ENCODE measurements around the gene SECISBP2.

The SECISBP2 gene

DNA sequence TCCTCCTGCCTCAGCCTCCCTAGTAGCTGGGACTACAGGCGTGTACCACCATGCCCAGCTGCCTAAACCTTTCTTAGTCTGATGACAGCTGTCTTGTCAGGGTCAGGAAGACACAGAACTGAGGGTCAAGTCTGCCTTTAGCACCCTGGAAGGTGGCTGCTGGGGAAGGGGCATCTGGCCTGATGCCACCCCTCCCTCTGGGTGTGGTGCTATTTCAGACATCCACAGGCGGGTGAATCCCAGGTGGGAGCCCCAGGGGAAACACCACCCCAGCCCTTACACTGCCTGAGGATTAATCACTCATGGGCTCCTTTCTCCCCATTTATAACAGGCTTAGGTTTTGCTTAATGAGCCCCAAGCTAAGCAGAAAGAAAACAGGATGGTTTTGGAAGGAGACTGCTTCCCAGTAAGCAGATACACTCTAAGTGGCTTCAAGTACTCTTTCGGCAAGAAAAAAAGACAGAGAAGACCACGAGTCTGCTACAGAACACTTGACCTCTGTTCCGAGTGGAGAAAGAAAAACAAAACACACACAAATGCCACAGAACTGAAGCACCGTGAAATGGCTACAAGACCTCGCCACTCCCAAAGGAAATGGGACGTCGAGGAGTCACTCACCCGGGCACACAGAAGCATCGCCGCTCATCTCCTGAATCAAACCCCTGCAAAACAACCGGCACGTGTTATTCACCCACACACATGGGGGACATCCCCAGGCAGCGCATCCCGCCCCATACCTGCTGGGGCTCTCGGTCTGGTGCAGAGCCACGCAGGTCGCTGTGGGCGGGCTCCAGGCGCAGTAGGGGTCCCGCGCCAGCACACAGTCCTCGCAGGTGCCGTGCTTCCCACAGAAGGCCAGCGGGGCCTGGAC is 62.4 kb downstream of the SECISBP2 start:
- Histone ChIP-seq H3K36me3 (ENCODE audit: insufficient read depth, low read length) (no peaks in the 10 kb centered on the region), H3K27me3 (ENCODE audit: insufficient read depth, low read length) (peaks cover 3% of the 10 kb centered on the region; the same call in 1 of the 2 replicates), H2AFZ (ENCODE audit: low read length, unreplicated experiment) (no peak overlapping the region), H3K4me3 (ENCODE audit: low read depth, low read length) (no peak overlapping the region), H3K79me2 (ENCODE audit: control insufficient read depth, insufficient read depth, low read length, unreplicated experiment) (no peaks in the 10 kb centered on the region), H3K4me1 (ENCODE audit: control insufficient read depth, insufficient read depth, low read length, unreplicated experiment) (no peaks in the 10 kb centered on the region), H3K27ac (ENCODE audit: low read depth, low read length) (no peak overlapping the region)

- Histone ChIP-seq H3K4me3 (ENCODE audit: low read depth, low read length) (no peak overlapping the region), H3K79me2 (ENCODE audit: control insufficient read depth, insufficient read depth, low read length, unreplicated experiment) (no peaks in the 10 kb centered on the region), H2AFZ (ENCODE audit: low read length, unreplicated experiment) (no peak overlapping the region), H3K36me3 (ENCODE audit: insufficient read depth, low read length) (no peaks in the 10 kb centered on the region), H3K4me1 (ENCODE audit: control insufficient read depth, insufficient read depth, low read length, unreplicated experiment) (no peaks in the 10 kb centered on the region), H3K27ac (ENCODE audit: low read depth, low read length) (no peak overlapping the region), H3K27me3 (ENCODE audit: insufficient read depth, low read length) (peaks cover 3% of the 10 kb centered on the region; the same call in 1 of the 2 replicates)
These were observed 63.0 kb downstream of the SECISBP2 start for GRCh38 chr9:89381308-89381609.

GRCh38 chr9:89382026-89382986 is 64.0 kb downstream of the SECISBP2 start:
- H3K79me2 ChIP-seq (ENCODE audit: control insufficient read depth, insufficient read depth, low read length, unreplicated experiment) = no peaks in the 10 kb centered on the region
- H3K27ac ChIP-seq (ENCODE audit: low read depth, low read length) = no peak overlapping the region
- H3K4me1 ChIP-seq (ENCODE audit: control insufficient read depth, insufficient read depth, low read length, unreplicated experiment) = no peaks in the 10 kb centered on the region
- no peak overlapping the region for H3K4me3 ChIP-seq (ENCODE audit: low read depth, low read length)
- H3K27me3 ChIP-seq (ENCODE audit: insufficient read depth, low read length) = peaks cover 3% of the 10 kb centered on the region; the same call in 1 of the 2 replicates
- H2AFZ ChIP-seq (ENCODE audit: low read length, unreplicated experiment) = no peak overlapping the region
- no peaks in the 10 kb centered on the region for H3K36me3 ChIP-seq (ENCODE audit: insufficient read depth, low read length)

GRCh38 chr9:89383030-89383720 is 64.9 kb downstream of the SECISBP2 start:
- Histone ChIP-seq H3K79me2 (ENCODE audit: control insufficient read depth, insufficient read depth, low read length, unreplicated experiment) (no peaks in the 10 kb centered on the region), H3K27me3 (ENCODE audit: insufficient read depth, low read length) (no peaks in the 10 kb centered on the region), H3K4me3 (ENCODE audit: low read depth, low read length) (no peak overlapping the region), H3K27ac (ENCODE audit: low read depth, low read length) (no peak overlapping the region), H3K4me1 (ENCODE audit: control insufficient read depth, insufficient read depth, low read length, unreplicated experiment) (peaks cover 6% of the 10 kb centered on the region), H3K36me3 (ENCODE audit: insufficient read depth, low read length) (no peaks in the 10 kb centered on the region), H2AFZ (ENCODE audit: low read length, unreplicated experiment) (no peak overlapping the region)

DNA sequence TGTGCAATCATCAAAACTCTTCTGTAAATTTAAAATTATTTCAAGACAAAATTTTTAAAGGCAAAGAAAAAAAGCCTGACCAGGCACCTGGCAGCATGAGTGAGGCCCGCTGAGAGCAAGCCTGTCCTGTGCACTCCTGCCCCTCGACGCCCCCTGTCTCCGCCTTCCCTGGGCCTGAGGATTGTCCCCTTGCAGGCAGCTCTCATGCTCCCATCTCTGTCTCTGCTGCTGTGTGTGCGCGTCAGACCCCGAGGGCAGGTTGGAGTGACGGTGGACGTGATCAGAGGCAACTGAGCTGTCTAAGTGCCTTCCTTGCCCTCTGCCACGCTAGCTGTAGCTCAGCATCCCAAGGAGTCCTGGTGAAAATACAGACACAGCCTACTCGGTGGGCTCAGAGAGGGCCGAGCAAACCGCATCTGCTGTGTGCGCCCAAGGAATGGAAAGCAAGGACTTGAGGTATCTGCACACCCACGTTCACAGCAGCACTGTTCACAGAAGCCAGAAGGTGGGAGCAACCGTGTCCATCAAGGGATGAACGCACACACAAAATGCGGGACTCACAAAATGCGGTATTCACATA is 65.5 kb downstream of the SECISBP2 start:
- no peaks in the 10 kb centered on the region for H3K27me3 ChIP-seq (ENCODE audit: insufficient read depth, low read length)
- no peak overlapping the region for H3K27ac ChIP-seq (ENCODE audit: low read depth, low read length)
- H2AFZ ChIP-seq (ENCODE audit: low read length, unreplicated experiment) = no peak overlapping the region
- no peaks in the 10 kb centered on the region for H3K79me2 ChIP-seq (ENCODE audit: control insufficient read depth, insufficient read depth, low read length, unreplicated experiment)
- H3K36me3 ChIP-seq (ENCODE audit: insufficient read depth, low read length) = no peaks in the 10 kb centered on the region
- H3K4me1 ChIP-seq (ENCODE audit: control insufficient read depth, insufficient read depth, low read length, unreplicated experiment) = peaks cover 7% of the 10 kb centered on the region
- no peak overlapping the region for H3K4me3 ChIP-seq (ENCODE audit: low read depth, low read length)

DNA sequence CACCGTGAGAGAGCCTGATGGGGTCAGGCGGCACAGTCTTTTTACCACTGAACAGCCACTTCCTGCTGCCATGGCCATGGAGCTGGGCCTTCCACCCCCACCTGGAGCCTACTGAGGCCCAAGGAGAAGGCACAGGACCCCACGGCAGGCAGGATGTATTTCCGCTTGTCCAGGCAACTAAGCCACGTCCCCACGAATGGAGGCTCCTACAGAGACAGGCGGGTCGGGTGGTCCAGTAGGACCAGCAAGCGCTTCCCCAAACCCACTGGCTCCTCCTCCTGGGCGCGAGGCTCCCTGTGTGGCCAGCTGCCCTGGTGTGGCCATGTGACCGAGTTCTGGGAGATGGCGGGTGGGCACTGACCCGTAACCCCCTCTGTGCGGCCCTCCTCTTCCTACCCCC is 66.5 kb downstream of the SECISBP2 start:
- H3K4me3 ChIP-seq (ENCODE audit: low read depth, low read length) = no peak overlapping the region
- peaks cover 7% of the 10 kb centered on the region for H3K4me1 ChIP-seq (ENCODE audit: control insufficient read depth, insufficient read depth, low read length, unreplicated experiment)
- H2AFZ ChIP-seq (ENCODE audit: low read length, unreplicated experiment) = no peak overlapping the region
- H3K27ac ChIP-seq (ENCODE audit: low read depth, low read length) = no peak overlapping the region
- H3K36me3 ChIP-seq (ENCODE audit: insufficient read depth, low read length) = no peaks in the 10 kb centered on the region
- no peaks in the 10 kb centered on the region for H3K27me3 ChIP-seq (ENCODE audit: insufficient read depth, low read length)
- H3K79me2 ChIP-seq (ENCODE audit: control insufficient read depth, insufficient read depth, low read length, unreplicated experiment) = no peaks in the 10 kb centered on the region

DNA sequence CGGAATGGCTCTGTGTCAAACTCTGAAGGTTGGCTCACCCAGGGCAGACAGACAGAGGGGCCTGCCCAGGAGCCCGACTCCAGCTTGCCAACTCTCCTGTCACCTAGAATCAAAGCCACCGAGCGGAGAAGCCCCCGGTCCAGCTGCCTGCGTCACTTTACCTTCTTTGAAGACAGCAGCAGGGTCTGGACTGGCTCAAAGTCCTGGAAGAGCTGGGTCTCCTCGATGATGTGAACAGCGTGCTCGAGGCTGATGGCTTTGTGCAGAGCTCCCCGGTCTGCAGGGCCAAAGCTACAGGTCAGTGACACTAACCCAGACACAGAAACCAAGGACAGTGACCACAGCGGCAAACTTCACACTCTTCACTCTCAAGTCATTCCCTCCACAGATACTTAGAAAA is 67.9 kb downstream of the SECISBP2 start:
- Histone ChIP-seq H2AFZ (ENCODE audit: low read length, unreplicated experiment) (no peak overlapping the region), H3K27ac (ENCODE audit: low read depth, low read length) (no peak overlapping the region), H3K36me3 (ENCODE audit: insufficient read depth, low read length) (no peaks in the 10 kb centered on the region), H3K27me3 (ENCODE audit: insufficient read depth, low read length) (no peaks in the 10 kb centered on the region), H3K79me2 (ENCODE audit: control insufficient read depth, insufficient read depth, low read length, unreplicated experiment) (no peaks in the 10 kb centered on the region), H3K4me3 (ENCODE audit: low read depth, low read length) (no peak overlapping the region), H3K4me1 (ENCODE audit: control insufficient read depth, insufficient read depth, low read length, unreplicated experiment) (peaks cover 7% of the 10 kb centered on the region)

DNA sequence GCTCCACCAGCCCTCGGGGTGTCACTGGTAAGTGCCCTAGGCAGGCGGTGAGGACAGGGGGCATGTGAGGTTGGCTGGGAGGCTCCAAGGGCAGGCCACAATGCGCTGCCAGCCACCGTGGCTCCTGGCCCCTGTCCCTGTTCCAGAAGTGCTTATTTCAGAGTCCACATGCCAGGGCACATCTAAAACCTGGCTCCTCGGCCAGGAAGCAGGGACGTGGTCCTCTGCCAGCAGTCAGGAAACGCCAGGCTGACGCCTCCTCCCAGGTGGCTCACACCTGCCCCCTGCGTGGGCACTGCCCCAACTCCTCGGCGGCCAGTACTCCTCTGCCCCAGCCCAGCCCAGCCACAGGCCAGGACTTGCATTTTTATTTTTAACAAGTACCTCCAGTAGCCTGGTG is 68.5 kb downstream of the SECISBP2 start:
- H3K27me3 ChIP-seq (ENCODE audit: insufficient read depth, low read length) = no peaks in the 10 kb centered on the region
- H2AFZ ChIP-seq (ENCODE audit: low read length, unreplicated experiment) = no peak overlapping the region
- H3K4me1 ChIP-seq (ENCODE audit: control insufficient read depth, insufficient read depth, low read length, unreplicated experiment) = peaks cover 7% of the 10 kb centered on the region
- no peaks in the 10 kb centered on the region for H3K79me2 ChIP-seq (ENCODE audit: control insufficient read depth, insufficient read depth, low read length, unreplicated experiment)
- H3K27ac ChIP-seq (ENCODE audit: low read depth, low read length) = no peak overlapping the region
- H3K4me3 ChIP-seq (ENCODE audit: low read depth, low read length) = no peak overlapping the region
- H3K36me3 ChIP-seq (ENCODE audit: insufficient read depth, low read length) = no peaks in the 10 kb centered on the region

GRCh38 chr9:89387197-89387849 is 69.0 kb downstream of the SECISBP2 start:
- no peak overlapping the region for H3K4me3 ChIP-seq (ENCODE audit: low read depth, low read length)

More at GRCh38 chr9:89387197-89387849, 69.0 kb downstream of the SECISBP2 start:
- Histone ChIP-seq H3K79me2 (ENCODE audit: control insufficient read depth, insufficient read depth, low read length, unreplicated experiment) (no peaks in the 10 kb centered on the region), H3K36me3 (ENCODE audit: insufficient read depth, low read length) (no peaks in the 10 kb centered on the region), H3K27me3 (ENCODE audit: insufficient read depth, low read length) (peaks cover 3% of the 10 kb centered on the region; the same call in 1 of the 2 replicates), H3K27ac (ENCODE audit: low read depth, low read length) (no peak overlapping the region), H2AFZ (ENCODE audit: low read length, unreplicated experiment) (no peak overlapping the region), H3K4me1 (ENCODE audit: control insufficient read depth, insufficient read depth, low read length, unreplicated experiment) (peaks cover 7% of the 10 kb centered on the region)
